Measurements from ENCODE around the gene MDK. TPM values are rescaled to one million over a fixed set of nuclear protein-coding genes. Genes with fewer than 3 reads are reported as not detected.

The MDK gene
- polyA plus RNA-seq, 1 donor from 2014 or later: 90.3 TPM

GRCh38 chr11:46346886-46347636, 34.4 kb upstream of the MDK start, which contains the start of gene DGKZ:
TSS of gene DGKZ (plus strand) at chr11:46347463. CDS start at chr11:46347660, 197 bp downstream.
- H3F3A ChIP-seq (ENCODE audit: insufficient read depth, low read length, poor library complexity, severe bottlenecking): no peaks in the 10 kb centered on the region
- TF ChIP-seq MXI1 (conservative IDR thresholded peaks at IDR 0.05; ENCODE audit: poor library complexity, severe bottlenecking): peak; percentile 66
- TF ChIP-seq POLR2AphosphoS5 (IDR thresholded peaks at IDR 0.05): peak; percentile 8
- TF ChIP-seq REST (IDR thresholded peaks at IDR 0.05; ENCODE audit: borderline replicate concordance): no peak
- TF ChIP-seq EP300 (conservative IDR thresholded peaks at IDR 0.05; ENCODE audit: poor library complexity, severe bottlenecking): peak; percentile 45
- TF ChIP-seq TAF1 (IDR thresholded peaks at IDR 0.05; ENCODE audit: low read depth): no peak
- TF ChIP-seq CTCF (IDR thresholded peaks at IDR 0.05; ENCODE audit: poor library complexity, severe bottlenecking): peak; percentile 94
- TF ChIP-seq EZH2 (IDR thresholded peaks at IDR 0.05; ENCODE audit: borderline replicate concordance, insufficient read depth, low read length, poor library complexity, severe bottlenecking): no peak
- peak; percentile 73 for TF ChIP-seq RAD21 (conservative IDR thresholded peaks at IDR 0.05)
- TF ChIP-seq SMC3 (conservative IDR thresholded peaks at IDR 0.05; ENCODE audit: poor library complexity): peak; percentile 81
- no peaks in the 10 kb centered on the region for H3K9me3 ChIP-seq (ENCODE audit: low read length)
- peak within 1 kb of the TSS; percentile 91 for H3K4me3 ChIP-seq (ENCODE audit: low read length)
- peak within 1 kb of the TSS; percentile 38 for H2AFZ ChIP-seq (ENCODE audit: low read depth, low read length)
- H3K27me3 ChIP-seq (ENCODE audit: insufficient read depth, low read depth, low read length): no peaks in the 10 kb centered on the region
- H3K36me3 ChIP-seq (ENCODE audit: insufficient read depth, low read length): no peaks in the 10 kb centered on the region
- H3K79me2 ChIP-seq (replicated peaks; ENCODE audit: insufficient read depth, low read length): peaks cover 19% of the 10 kb centered on the region
- peak within 1 kb of the TSS; percentile 68 for H3K9ac ChIP-seq (ENCODE audit: low read length)
- no peak within 1 kb of the TSS for H3K27ac ChIP-seq (ENCODE audit: low read length)
- H4K20me1 ChIP-seq (ENCODE audit: insufficient read depth): no peaks in the 10 kb centered on the region
- H3K4me2 ChIP-seq (ENCODE audit: low read length): peak within 1 kb of the TSS; percentile 94
- H3K9me2 ChIP-seq (ENCODE audit: insufficient read depth, low read length): no peaks in the 10 kb centered on the region

GRCh38 chr11:46347637-46348311, 33.7 kb upstream of the MDK start:
- Histone ChIP-seq H3K79me2 (replicated peaks; ENCODE audit: insufficient read depth, low read length) (peaks cover 19% of the 10 kb centered on the region), H2AFZ (ENCODE audit: low read depth, low read length) (no peak overlapping the region), H3K27me3 (ENCODE audit: insufficient read depth, low read depth, low read length) (no peaks in the 10 kb centered on the region), H4K20me1 (ENCODE audit: insufficient read depth) (no peaks in the 10 kb centered on the region), H3K27ac (ENCODE audit: low read length) (no peak overlapping the region), H3K4me3 (ENCODE audit: low read length) (peak overlapping the region; percentile 91), H3K9me3 (ENCODE audit: low read length) (no peaks in the 10 kb centered on the region), H3K9me2 (ENCODE audit: insufficient read depth, low read length) (no peaks in the 10 kb centered on the region), H3F3A (ENCODE audit: insufficient read depth, low read length, poor library complexity, severe bottlenecking) (no peaks in the 10 kb centered on the region), H3K9ac (ENCODE audit: low read length) (peak overlapping the region; percentile 68), H3K4me2 (ENCODE audit: low read length) (peak overlapping the region; percentile 94), H3K36me3 (ENCODE audit: insufficient read depth, low read length) (no peaks in the 10 kb centered on the region)
- TF ChIP-seq SMC3 (conservative IDR thresholded peaks at IDR 0.05; ENCODE audit: poor library complexity): no peak
- no peak for TF ChIP-seq MXI1 (conservative IDR thresholded peaks at IDR 0.05; ENCODE audit: poor library complexity, severe bottlenecking)
- TF ChIP-seq REST (IDR thresholded peaks at IDR 0.05; ENCODE audit: borderline replicate concordance): no peak
- TF ChIP-seq TAF1 (IDR thresholded peaks at IDR 0.05; ENCODE audit: low read depth): no peak
- TF ChIP-seq CTCF (IDR thresholded peaks at IDR 0.05; ENCODE audit: poor library complexity, severe bottlenecking): no peak
- TF ChIP-seq EP300 (conservative IDR thresholded peaks at IDR 0.05; ENCODE audit: poor library complexity, severe bottlenecking): no peak
- no peak for TF ChIP-seq POLR2AphosphoS5 (IDR thresholded peaks at IDR 0.05)
- no peak for TF ChIP-seq EZH2 (IDR thresholded peaks at IDR 0.05; ENCODE audit: borderline replicate concordance, insufficient read depth, low read length, poor library complexity, severe bottlenecking)
- TF ChIP-seq RAD21 (conservative IDR thresholded peaks at IDR 0.05): no peak
